Large intestine (tissue), 12 donors: Measurements from ENCODE around the gene PCYT1B. TPM values are rescaled to one million over a fixed set of nuclear protein-coding genes. Genes with fewer than 3 reads are reported as not detected.

Experiments used
- DNase-seq, 2 donors: peaks; one replicate each; pipeline versions ENCODE4 v3.0.0 to v3.0.0-alpha.2; 2013
- H3K27ac ChIP-seq: one replicate; pipeline ENCODE4 v1.5.1; 2013; ENCODE audit warnings: low read length
- H3K27me3 ChIP-seq: 2 replicates; pipeline ENCODE4 v1.6.1; 2013; ENCODE audit warnings: low read length; ENCODE audit not compliant: control insufficient read depth, insufficient read depth
- H3K36me3 ChIP-seq: 2 replicates; pipeline ENCODE4 v1.6.1; 2013; ENCODE audit warnings: low read length; ENCODE audit not compliant: control insufficient read depth, insufficient read depth
- H3K4me1 ChIP-seq: one replicate; pipeline ENCODE4 v1.6.1; 2013; ENCODE audit warnings: low read length; ENCODE audit not compliant: control insufficient read depth, insufficient read depth
- H3K4me3 ChIP-seq: one replicate; pipeline ENCODE4 v1.5.1; 2013; ENCODE audit warnings: low read length
- H3K9me3 ChIP-seq: one replicate; pipeline ENCODE4 v1.6.1; 2013; ENCODE audit warnings: mild to moderate bottlenecking, low read depth, low read length, moderate library complexity; ENCODE audit not compliant: control insufficient read depth
- WGBS: methylation state at CpG from one replicate; pipeline ENCODE4 v1.1.5; 2013; ENCODE audit warnings: low lambda C conversion rate; ENCODE audit not compliant: insufficient coverage; 5-methylcytosine and 5-hydroxymethylcytosine counted together
- long read RNA-seq, 11 donors: transcript quantifications; one replicate each; lab custom pipeline, GENCODE V29; 2026
- polyA plus RNA-seq: library from polyadenylated mRNA; unstranded; fragments of 120-200 nt; gene quantifications from one replicate; pipeline ENCODE4 v1.2.1, GENCODE V29; 2013

PCYT1B gene
- 3.8 TPM for polyA plus RNA-seq
- long read RNA-seq, donor 1, result 0 reads
- long read RNA-seq, donor 2, partial matches to known transcripts, result 0 of 1 reads
- long read RNA-seq, donor 2, other reads (novel, unspliced or antisense), result 0 of 1 reads
- long read RNA-seq, donor 3, result 0 reads
- long read RNA-seq, donor 4, result 0 reads
- long read RNA-seq, donor 5, result 0 reads
- long read RNA-seq, donor 6, result 0 reads
- long read RNA-seq, donor 7, partial matches to known transcripts, result 0 of 3 reads
- long read RNA-seq, donor 7, other reads (novel, unspliced or antisense), result 0 of 3 reads
- long read RNA-seq, donor 8, result 0 reads
- long read RNA-seq, donor 9, result 0 reads
- long read RNA-seq, donor 10, partial matches to known transcripts, result 0 of 2 reads
- long read RNA-seq, donor 10, other reads (novel, unspliced or antisense), result 0 of 2 reads
- long read RNA-seq, donor 11, full-length matches to known transcripts, result 1 of 1 reads
- long read RNA-seq, donor 11, partial matches to known transcripts, result 0 of 1 reads
- long read RNA-seq, donor 11, other reads (novel, unspliced or antisense), result 0 of 1 reads

DNA sequence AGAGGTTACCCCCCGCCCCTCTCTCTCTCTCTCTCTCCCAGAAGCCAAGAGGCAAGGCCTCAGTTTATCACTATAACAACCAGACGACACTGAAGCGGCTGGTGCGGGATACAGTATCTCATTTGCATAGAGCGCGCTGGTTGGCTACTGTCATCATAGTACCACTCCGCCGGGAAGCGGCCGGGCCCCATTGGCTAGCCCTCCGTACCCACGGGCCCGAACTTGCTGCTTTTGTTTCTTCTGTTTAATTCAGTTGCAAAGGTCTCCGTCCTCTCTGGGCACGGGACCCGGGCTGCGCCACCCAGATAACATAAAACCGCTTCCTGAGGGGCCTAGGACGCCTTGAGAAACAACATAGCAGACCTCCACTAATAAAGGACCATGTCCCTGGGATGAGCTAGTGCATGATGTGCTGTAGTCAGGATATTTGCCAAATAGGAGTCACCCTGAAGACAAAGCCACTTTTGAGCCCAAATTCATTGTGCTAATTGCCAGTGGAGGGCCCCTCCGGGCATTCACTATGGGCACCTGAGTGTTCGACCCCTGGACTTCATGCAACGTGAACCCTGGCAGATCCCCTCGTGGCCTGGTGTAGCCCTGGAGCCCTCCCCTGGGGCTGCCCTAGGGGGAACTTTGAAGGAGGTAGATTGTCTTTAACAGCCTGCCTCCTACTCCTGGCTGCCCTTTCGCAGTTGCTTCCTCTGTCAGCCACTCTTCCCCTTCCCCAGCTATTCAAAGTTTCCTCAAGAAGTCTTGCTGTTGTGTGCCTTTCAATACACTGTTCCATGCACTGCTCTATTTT is at the start of gene PCYT1B:
TSS of gene PCYT1B (minus strand) at position 91 of the 802 bp plus-strand sequence. CDS start 242 bp downstream, outside the sequence.
- Histone ChIP-seq H3K36me3 (no peaks in the 10 kb centered on the region), H3K9me3 (no peaks in the 10 kb centered on the region), H3K4me1 (peaks cover 7% of the 10 kb centered on the region), H3K27ac (peak within 1 kb of the TSS; percentile 48), H3K27me3 (no peaks in the 10 kb centered on the region), H3K4me3 (peak within 1 kb of the TSS; percentile 37)
- WGBS, result no CpG with 5 or more reads among the region's 24 CpGs
- peak; percentile 33 to 54 for DNase-seq

- no CpG with 5 or more reads among the region's 6 CpGs for WGBS
- Histone ChIP-seq H3K4me3 (no peak overlapping the region), H3K27ac (no peak overlapping the region), H3K9me3 (no peaks in the 10 kb centered on the region), H3K36me3 (peaks cover 2% of the 10 kb centered on the region), H3K27me3 (no peaks in the 10 kb centered on the region), H3K4me1 (no peaks in the 10 kb centered on the region)
- DNase-seq, result no peak
Observed at GRCh38 chrX:24696294-24696693, 49.1 kb upstream of the PCYT1B start.

DNA sequence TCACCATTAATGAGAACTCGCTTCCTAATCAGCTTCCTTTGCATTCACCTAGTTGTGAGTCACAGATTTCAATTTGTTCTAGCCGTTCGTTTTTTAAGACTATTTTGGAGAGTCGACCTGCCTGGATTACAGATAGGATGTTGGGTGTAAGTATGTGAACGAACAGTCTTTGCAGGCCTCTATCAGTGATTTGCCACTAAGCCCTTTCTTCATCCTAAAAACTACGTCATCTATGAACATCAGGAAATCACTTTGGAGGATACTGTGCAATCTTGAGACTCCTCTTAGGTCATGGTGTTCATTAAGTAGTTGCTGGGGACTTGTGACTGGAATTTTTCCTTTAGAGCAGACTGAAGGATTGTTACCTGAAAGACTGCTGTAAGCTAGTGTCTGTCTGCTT is 47.7 kb upstream of the PCYT1B start:
- DNase-seq, result no peak
- H3K9me3 ChIP-seq, result no peaks in the 10 kb centered on the region
- H3K27ac ChIP-seq, result no peak overlapping the region
- H3K36me3 ChIP-seq, result no peaks in the 10 kb centered on the region
- no peak overlapping the region for H3K4me3 ChIP-seq
- H3K4me1 ChIP-seq, result no peaks in the 10 kb centered on the region
- no CpG with 5 or more reads among the region's 6 CpGs for WGBS
- H3K27me3 ChIP-seq, result no peaks in the 10 kb centered on the region

DNA sequence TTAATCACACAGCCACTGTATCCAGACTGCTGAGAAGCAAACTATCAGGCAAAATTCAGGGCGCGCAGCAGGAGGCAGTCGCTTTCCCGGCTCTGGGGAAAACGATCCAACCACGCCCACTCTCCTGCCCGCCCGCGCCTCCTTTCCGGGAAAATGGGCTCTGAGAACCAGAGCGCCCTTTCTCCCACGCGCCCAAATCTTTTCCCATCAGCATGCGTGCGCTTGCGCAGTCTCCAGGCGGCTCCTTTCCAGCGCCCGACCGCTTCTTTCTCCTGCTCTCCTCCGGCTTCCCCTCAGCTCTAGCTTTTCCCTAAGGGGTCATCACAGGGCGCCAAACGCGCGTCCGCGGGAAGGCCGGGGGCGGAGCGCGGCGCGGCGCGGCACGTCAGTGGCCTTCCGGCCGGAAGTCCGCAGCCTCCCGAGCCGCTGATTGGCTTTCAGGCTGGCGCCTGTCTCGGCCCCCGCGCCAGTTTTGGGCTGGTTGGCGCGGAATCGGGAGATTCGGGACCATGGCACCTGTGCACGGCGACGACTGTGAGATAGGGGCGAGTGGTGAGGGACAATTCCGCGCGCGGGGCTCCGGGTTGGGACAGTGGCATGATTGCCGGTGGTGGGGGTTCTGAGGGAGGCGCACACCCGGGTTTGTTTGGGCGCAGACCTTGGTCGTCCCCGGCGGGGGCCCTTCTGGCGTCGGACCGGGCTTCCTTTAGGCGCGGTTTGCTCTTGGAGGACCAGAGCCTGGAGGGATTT is 46.5 kb upstream of the PCYT1B start, which contains the start of gene POLA1:
TSS of gene POLA1 (plus strand) at position 466 of the 750 bp plus-strand sequence. CDS start at position 510, 44 bp downstream.
- Histone ChIP-seq H3K4me1 (no peaks in the 10 kb centered on the region), H3K36me3 (no peaks in the 10 kb centered on the region), H3K9me3 (no peaks in the 10 kb centered on the region), H3K27me3 (no peaks in the 10 kb centered on the region), H3K27ac (peak within 1 kb of the TSS; percentile 75), H3K4me3 (peak within 1 kb of the TSS; percentile 76)
- peak; percentile 95 to 98 for DNase-seq
- WGBS, result no CpG with 5 or more reads among the region's 70 CpGs

DNA sequence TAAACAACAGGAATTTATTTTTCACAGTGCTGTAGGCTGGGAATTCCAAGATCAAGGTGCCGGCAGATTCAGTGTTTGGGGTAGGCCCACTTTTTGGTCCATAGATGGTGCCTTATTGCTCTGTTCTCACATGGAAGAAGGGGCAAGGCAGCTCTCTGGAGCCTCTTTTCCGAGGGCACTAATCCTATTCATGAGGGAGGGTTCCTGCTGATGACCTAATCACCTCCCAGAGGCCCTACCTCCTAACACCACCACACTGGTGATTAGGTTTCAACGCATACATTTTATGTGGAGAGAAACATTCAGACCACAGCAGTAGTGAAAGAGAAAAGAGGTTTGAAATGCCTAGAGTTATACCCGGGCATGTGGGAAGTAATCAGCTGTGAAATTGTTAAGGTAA is 45.2 kb upstream of the PCYT1B start:
- Histone ChIP-seq H3K4me1 (no peaks in the 10 kb centered on the region), H3K9me3 (no peaks in the 10 kb centered on the region), H3K27ac (no peak overlapping the region), H3K4me3 (no peak overlapping the region), H3K27me3 (no peaks in the 10 kb centered on the region), H3K36me3 (no peaks in the 10 kb centered on the region)
- no peak for DNase-seq
- no CpG with 5 or more reads among the region's 4 CpGs for WGBS

- Histone ChIP-seq H3K27ac (no peak overlapping the region), H3K9me3 (no peaks in the 10 kb centered on the region), H3K4me3 (no peak overlapping the region), H3K4me1 (no peaks in the 10 kb centered on the region), H3K27me3 (no peaks in the 10 kb centered on the region), H3K36me3 (no peaks in the 10 kb centered on the region)
- WGBS, result 100% methylated on average over 1 of the region's 2 CpGs
- no peak for DNase-seq
Observed at GRCh38 chrX:24684048-24684447, 36.9 kb upstream of the PCYT1B start.

- Histone ChIP-seq H3K27me3 (no peaks in the 10 kb centered on the region), H3K4me3 (no peak overlapping the region), H3K36me3 (no peaks in the 10 kb centered on the region), H3K9me3 (no peaks in the 10 kb centered on the region), H3K27ac (no peak overlapping the region), H3K4me1 (no peaks in the 10 kb centered on the region)
- no peak for DNase-seq
- WGBS, result no CpG with 5 or more reads among the region's 7 CpGs
Observed at GRCh38 chrX:24682739-24683432, 35.7 kb upstream of the PCYT1B start.

DNA sequence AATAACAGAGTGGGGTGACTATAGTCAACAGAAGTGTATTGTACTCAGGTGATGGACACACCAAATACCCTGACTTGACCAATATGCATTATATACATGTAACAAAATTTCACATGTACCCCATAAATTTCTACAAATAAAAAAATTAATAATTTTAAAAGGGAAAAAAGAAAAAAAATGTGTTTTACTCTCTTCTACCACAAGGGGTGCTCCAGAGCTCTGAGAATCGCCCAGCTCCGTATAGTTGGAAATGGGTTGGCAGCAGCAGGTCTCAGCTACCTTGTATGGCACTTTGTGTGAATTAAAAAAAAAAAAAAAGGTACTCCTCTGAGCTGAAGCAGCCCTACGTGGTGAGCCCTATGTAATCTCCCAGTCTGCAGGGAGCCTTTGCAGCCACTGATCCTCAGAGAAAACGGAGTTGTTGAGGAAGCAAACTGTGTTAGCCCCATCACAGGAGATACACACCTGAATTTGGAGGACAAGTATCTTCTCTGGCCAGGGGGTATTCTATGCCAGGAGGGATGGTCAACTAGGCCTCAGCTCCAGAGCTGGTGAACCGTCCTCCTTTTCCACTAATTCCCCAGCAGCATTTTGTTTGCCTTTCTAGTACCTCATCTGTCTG is 29.4 kb upstream of the PCYT1B start:
- H3K9me3 ChIP-seq, result no peaks in the 10 kb centered on the region
- H3K4me1 ChIP-seq, result peaks cover 12% of the 10 kb centered on the region
- H3K27me3 ChIP-seq, result no peaks in the 10 kb centered on the region
- no peak overlapping the region for H3K4me3 ChIP-seq
- no peak for DNase-seq
- H3K27ac ChIP-seq, result no peak overlapping the region
- WGBS, result no CpG with 5 or more reads among the region's 5 CpGs
- no peaks in the 10 kb centered on the region for H3K36me3 ChIP-seq

DNA sequence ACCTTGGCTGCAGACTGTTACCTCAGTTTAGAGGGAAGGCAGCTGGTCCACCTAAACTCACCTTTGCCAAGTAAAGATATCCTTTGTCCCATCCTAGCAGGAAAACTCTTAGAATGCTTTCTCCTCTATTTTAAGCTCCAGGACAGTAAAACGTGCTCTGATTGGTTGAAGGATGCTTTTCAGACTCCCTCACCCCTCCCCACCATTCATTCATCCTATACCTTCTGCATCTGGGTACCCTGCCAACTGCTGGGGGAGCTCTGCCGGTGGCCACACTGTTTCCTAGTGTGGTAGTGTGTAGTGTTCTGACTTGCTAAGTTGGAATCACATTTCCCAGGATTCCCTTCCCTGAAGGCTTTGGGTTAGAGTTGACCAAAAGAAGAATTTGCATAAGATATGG is 26.3 kb upstream of the PCYT1B start:
- Histone ChIP-seq H3K9me3 (no peaks in the 10 kb centered on the region), H3K4me3 (no peak overlapping the region), H3K4me1 (peaks cover 16% of the 10 kb centered on the region), H3K36me3 (no peaks in the 10 kb centered on the region), H3K27ac (peak overlapping the region; percentile 83), H3K27me3 (no peaks in the 10 kb centered on the region)
- WGBS, result no CpG with 5 or more reads among the region's 2 CpGs
- no peak for DNase-seq
